ENCODE results near the gene GREB1.

Gene GREB1

DNA sequence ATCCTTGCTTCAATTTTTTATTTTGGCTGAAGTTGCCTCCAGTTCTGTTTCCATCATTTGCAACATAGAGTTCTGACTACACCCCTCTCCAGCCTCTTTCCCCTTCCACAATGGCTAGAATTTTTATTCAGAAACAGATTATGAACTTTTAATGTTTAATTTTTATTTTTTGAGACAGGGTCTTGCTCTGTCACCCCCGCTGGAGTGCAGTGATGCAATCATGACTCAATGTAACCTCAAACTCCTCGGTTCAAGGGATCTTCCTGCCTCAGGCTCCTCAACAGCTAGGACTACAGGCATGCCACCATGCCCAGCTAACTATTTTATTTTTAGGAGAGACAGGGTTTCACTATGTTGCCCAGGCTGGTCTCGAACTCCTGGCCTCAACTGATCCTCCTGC lies 133.3 kb downstream of the GREB1 start:
- Histone ChIP-seq H3K4me3 (ENCODE audit: low read depth, low read length) (no peak overlapping the region), H3K27ac (no peak overlapping the region), H3K9me3 (ENCODE audit: severe bottlenecking) (peaks cover under 1% of the 10 kb centered on the region), H3K36me3 (no peaks in the 10 kb centered on the region), H3K27me3 (ENCODE audit: insufficient read depth, low read depth, severe bottlenecking) (no peaks in the 10 kb centered on the region)
- TF ChIP-seq, protein P1, sequence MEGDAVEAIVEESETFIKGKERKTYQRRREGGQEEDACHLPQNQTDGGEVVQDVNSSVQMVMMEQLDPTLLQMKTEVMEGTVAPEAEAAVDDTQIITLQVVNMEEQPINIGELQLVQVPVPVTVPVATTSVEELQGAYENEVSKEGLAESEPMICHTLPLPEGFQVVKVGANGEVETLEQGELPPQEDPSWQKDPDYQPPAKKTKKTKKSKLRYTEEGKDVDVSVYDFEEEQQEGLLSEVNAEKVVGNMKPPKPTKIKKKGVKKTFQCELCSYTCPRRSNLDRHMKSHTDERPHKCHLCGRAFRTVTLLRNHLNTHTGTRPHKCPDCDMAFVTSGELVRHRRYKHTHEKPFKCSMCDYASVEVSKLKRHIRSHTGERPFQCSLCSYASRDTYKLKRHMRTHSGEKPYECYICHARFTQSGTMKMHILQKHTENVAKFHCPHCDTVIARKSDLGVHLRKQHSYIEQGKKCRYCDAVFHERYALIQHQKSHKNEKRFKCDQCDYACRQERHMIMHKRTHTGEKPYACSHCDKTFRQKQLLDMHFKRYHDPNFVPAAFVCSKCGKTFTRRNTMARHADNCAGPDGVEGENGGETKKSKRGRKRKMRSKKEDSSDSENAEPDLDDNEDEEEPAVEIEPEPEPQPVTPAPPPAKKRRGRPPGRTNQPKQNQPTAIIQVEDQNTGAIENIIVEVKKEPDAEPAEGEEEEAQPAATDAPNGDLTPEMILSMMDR (IDR thresholded peaks at IDR 0.05; ENCODE audit: low read depth, low read length): no peak
- DNase-seq: no peak

DNA sequence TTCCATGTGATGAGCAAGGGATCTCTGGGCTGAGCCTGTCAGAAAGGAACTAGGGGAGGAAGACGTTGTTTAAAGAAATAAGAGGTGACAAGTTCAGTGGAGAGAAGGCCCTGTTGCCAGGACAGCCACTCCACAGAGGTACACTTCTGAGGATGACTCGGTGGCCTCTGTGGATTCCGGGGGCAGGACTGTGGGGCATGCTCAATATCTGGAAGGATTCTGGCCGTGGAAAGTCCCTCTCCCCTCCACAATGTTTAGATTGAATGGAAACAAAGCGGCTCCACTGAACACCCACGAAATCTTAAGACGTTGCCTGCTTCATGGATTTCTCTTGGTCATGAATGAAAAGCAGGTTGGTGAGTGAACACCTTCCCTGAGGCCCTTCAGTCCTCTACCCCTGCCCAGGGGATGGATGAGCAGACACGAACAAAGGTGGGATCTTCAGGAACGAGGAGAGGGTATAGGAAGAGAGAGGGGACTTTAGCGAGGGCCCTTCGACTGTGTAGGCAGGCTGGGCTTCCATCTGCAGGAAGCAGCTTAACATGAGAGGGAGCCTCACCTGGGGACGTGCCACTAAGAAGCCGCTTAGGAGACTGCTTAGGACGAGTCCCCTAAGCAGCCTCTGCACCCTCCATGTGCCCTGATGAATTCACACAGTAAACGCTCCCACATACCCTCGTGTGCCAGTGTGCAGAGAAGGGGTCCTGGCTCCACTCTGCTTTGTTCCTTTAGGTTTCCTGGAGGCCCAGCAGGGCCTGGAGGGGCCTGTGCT lies 134.2 kb downstream of the GREB1 start:
- Histone ChIP-seq H3K4me3 (ENCODE audit: low read depth, low read length) (no peak overlapping the region), H3K27me3 (ENCODE audit: insufficient read depth, low read depth, severe bottlenecking) (no peaks in the 10 kb centered on the region), H3K36me3 (no peaks in the 10 kb centered on the region), H3K27ac (no peak overlapping the region), H3K9me3 (ENCODE audit: severe bottlenecking) (no peaks in the 10 kb centered on the region)
- TF ChIP-seq, protein P1 (IDR thresholded peaks at IDR 0.05; ENCODE audit: low read depth, low read length): no peak
- DNase-seq: peak; percentile 57

DNA sequence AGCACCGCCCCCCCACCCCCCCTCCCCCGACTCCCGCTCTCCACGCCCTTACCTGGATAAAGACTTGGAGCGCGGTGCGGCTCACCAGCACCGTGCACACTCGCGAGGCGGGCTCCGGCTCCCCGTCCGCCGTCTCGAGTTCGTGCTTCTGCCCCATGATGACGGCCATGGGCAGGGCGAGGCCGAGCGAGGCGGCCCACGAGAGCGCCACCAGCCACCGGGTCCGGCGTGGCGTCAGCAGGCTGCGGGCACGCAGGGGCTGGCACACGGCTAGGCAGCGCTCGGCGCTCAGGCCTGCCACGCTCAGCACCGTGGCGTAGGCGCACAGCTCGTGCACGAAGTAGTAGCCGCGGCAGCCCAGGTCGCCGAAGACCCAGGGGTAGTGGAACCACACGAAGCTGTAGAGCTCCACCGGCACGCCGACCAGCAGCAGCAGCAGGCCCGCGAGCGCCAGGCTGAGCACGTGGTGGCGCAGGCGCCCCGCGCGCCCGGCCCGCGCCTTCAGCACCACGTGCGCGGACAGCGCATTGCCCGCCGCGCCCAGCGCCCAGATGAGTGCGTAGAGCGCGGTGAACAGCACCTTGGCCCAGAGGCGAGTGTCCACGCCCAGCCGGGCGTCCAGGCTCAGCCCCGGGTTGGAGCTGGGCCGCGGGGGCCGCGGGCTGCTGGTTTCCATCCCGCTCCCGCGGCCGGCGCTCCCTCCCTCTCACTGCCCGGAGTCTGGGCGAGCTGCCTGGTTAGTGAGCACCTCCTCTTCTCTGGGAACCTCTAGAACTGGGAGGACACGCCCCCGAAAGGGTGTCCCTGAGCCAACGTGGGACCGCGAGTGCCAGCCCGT lies 135.8 kb downstream of the GREB1 start, which contains the start of gene NTSR2:
Gene NTSR2, minus strand, starts transcription at position 742 of the 838 bp plus-strand sequence. Its CDS starts 66 bp downstream, at position 676.
- Histone ChIP-seq H3K36me3 (no peaks in the 10 kb centered on the region), H3K27me3 (ENCODE audit: insufficient read depth, low read depth, severe bottlenecking) (no peaks in the 10 kb centered on the region), H3K27ac (no peak within 1 kb of the TSS), H3K4me3 (ENCODE audit: low read depth, low read length) (no peak within 1 kb of the TSS), H3K9me3 (ENCODE audit: severe bottlenecking) (no peaks in the 10 kb centered on the region)
- peak; percentile 5 for DNase-seq
- TF ChIP-seq, protein P1 (IDR thresholded peaks at IDR 0.05; ENCODE audit: low read depth, low read length): no peak

- H3K9me3 ChIP-seq (ENCODE audit: severe bottlenecking): no peaks in the 10 kb centered on the region
- H3K4me3 ChIP-seq (ENCODE audit: low read depth, low read length): no peak overlapping the region
- TF ChIP-seq, protein P1 (IDR thresholded peaks at IDR 0.05; ENCODE audit: low read depth, low read length): no peak
- no peaks in the 10 kb centered on the region for H3K27me3 ChIP-seq (ENCODE audit: insufficient read depth, low read depth, severe bottlenecking)
- no peak overlapping the region for H3K27ac ChIP-seq
- H3K36me3 ChIP-seq: no peaks in the 10 kb centered on the region
- no peak for DNase-seq
Observed at GRCh38 chr2:11672407-11672806, 138.6 kb downstream of the GREB1 start.

- no peaks in the 10 kb centered on the region for H3K9me3 ChIP-seq (ENCODE audit: severe bottlenecking)
Observed at GRCh38 chr2:11674983-11675382, 141.1 kb downstream of the GREB1 start.

More at GRCh38 chr2:11674983-11675382, 141.1 kb downstream of the GREB1 start:
- Histone ChIP-seq H3K27me3 (ENCODE audit: insufficient read depth, low read depth, severe bottlenecking) (no peaks in the 10 kb centered on the region), H3K4me3 (ENCODE audit: low read depth, low read length) (no peak overlapping the region), H3K27ac (no peak overlapping the region), H3K36me3 (no peaks in the 10 kb centered on the region)
- peak; percentile 2 for DNase-seq
- TF ChIP-seq, protein P1 (IDR thresholded peaks at IDR 0.05; ENCODE audit: low read depth, low read length): no peak

Measured in WERI-Rb-1 (cell line).